Measurements from ENCODE around the gene DEFB128. TPM values are rescaled to one million over a fixed set of nuclear protein-coding genes. Genes with fewer than 3 reads are reported as not detected.

Gene DEFB128
- total RNA-seq, 1 donor from 2014 or later: not detected

DNA sequence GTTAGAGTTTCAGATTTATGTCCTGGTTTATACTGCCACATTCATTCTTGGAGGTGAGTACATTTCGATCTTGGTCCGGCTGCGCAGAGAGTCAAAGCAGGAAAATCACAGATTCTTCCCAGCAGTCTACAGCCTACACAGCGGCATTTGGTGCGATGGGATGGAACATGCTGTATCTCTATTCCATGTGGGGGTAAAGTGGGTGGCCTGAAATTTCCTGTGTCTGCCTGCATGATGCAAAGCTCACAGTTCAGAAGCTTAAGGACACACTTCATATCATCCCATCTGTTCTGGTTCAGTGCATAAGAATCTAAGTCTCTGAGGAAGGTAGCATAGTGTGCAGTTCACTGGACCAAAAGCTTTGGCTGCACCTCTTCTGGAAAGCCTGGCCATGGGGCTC lies 32.4 kb downstream of the DEFB128 start, which contains the start of gene DEFB127:
Gene DEFB127, plus strand, starts transcription at position 301 of the 400 bp plus-strand sequence. Its CDS starts 91 bp downstream, at position 392.
- DNase-seq (ENCODE audit: low read depth, low spot score): no peak

GRCh38 chr20:152131-152530 lies 37.4 kb downstream of the DEFB128 start:
- DNase-seq (ENCODE audit: low read depth, low spot score): no peak

DNA sequence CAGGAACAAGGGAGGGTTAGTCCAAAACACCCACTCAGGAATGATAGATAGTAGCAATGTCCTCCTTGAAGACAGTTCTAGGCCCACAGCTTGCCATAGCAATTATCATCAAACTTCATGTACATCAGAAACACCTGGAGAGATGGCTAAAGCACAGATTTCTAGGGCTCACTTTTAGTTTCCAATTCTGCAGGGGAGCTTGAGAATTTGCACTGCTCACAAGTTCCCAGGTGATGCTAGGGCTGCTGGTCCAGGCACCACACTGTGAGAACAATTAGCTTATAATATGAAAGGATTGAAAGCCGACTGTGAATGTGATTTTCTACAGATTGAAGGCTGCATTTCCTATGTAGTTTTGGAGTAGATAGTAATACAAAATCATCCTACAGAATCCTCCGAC lies 43.6 kb downstream of the DEFB128 start:
- DNase-seq (ENCODE audit: low read depth, low spot score): no peak

DNA sequence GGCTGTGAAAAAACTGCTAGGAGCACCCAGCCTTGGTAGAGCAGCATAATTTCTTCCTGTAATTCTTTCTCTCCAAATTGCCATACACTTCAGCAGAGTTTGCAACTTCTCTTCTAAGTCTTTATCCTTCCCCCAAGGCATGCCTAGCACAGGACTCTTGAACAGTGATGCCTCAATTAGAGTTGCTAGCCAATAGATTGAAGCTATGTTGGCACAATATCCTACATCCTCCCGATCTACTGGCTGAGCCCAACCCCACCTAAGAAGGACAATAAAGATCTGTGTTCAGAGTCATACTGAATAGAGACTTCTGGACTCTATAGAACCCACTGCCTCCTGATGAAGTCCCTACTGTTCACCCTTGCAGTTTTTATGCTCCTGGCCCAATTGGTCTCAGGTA lies 47.2 kb downstream of the DEFB128 start, which contains the start of gene DEFB126:
Gene DEFB126, plus strand, starts transcription at position 301 of the 400 bp plus-strand sequence. Its CDS starts 39 bp downstream, at position 340.
- no peak for DNase-seq (ENCODE audit: low read depth, low spot score)

Other genes starting within 250 kb of the DEFB128 start
- gene DEFB125, start 102.0 kb downstream of the DEFB128 start, total RNA-seq: not detected in 2 replicates
- not detected in 2 replicates for gene DEFB126, start 47.1 kb downstream of the DEFB128 start, total RNA-seq
- not detected in 2 replicates for gene DEFB127, start 32.3 kb downstream of the DEFB128 start, total RNA-seq
- gene DEFB129, start 37.5 kb upstream of the DEFB128 start, total RNA-seq: not detected in 2 replicates
- not detected in 2 replicates for gene DEFB132, start 68.0 kb upstream of the DEFB128 start, total RNA-seq
- 2.3 and 3.0 TPM in 2 replicates for gene C20orf96, start 101.0 kb upstream of the DEFB128 start, total RNA-seq
- 19.0 and 25.6 TPM in 2 replicates for gene ZCCHC3, start 107.9 kb upstream of the DEFB128 start, total RNA-seq
- 4.3 and 5.6 TPM in 2 replicates for gene SOX12, start 135.8 kb upstream of the DEFB128 start, total RNA-seq
- 15.2 and 19.0 TPM in 2 replicates for gene NRSN2, start 157.4 kb upstream of the DEFB128 start, total RNA-seq
- 45.9 and 62.9 TPM in 2 replicates for gene TRIB3, start 191.0 kb upstream of the DEFB128 start, total RNA-seq
- 74.0 and 74.6 TPM in 2 replicates for gene RBCK1, start 218.6 kb upstream of the DEFB128 start, total RNA-seq